Endothelial cell of umbilical vein (primary cell): ENCODE results near the gene ITPR2. TPM values are rescaled to one million over a fixed set of nuclear protein-coding genes. Genes with fewer than 3 reads are reported as not detected.

Experiments used
- BruUV-seq: library from RNA; stranded (reverse); fragments of 400-500 nt; replicated peaks from 2 replicates; lab custom pipeline; 2021; lab: Mats Ljungman, UMichigan
- CTCF ChIA-PET: fragments of 300-600, 350-600 bp; sonication (Branson Sonifier 250); formaldehyde crosslinking; loops from one replicate; lab custom pipeline; 2021; ENCODE audit warnings: antibody characterized with exemption, inconsistent platforms; lab: Charles Lee
- POLR2A ChIA-PET: fragments of 300-600, 350-600 bp; sonication (Branson Sonifier 250); formaldehyde crosslinking; loops from one replicate; lab custom pipeline; 2021; ENCODE audit warnings: antibody characterized with exemption, inconsistent platforms; lab: Charles Lee
- DNase-seq: peaks from one replicate; pipeline ENCODE4 v3.0.0-alpha.2; 2011; ENCODE audit warnings: low read depth, low spot score
- FAIRE-seq: peaks from 2 replicates; lab custom pipeline; 2011; peaks lifted over from hg19 to GRCh38; lab: Jason Lieb, UNC
- H2AFZ ChIP-seq: 2 replicates; pipeline ENCODE4 v1.6.0; 2012; ENCODE audit warnings: low read depth, low read length, control low read depth, inconsistent platforms
- H3K27ac ChIP-seq: 2 replicates; pipeline ENCODE4 v1.5.1; 2011; ENCODE audit warnings: low read depth, mild to moderate bottlenecking, control low read depth, low read length, moderate library complexity; ENCODE audit not compliant: insufficient read depth
- H3K27me3 ChIP-seq, 2 experiments: 2 replicates each; pipeline versions ENCODE4 v1.6.0 to v1.6.1; 2011; ENCODE audit warnings: low read length in 2 of 2, mixed read lengths in 1 of 2; ENCODE audit not compliant: control insufficient read depth in 2 of 2, insufficient read depth in 2 of 2
- H3K36me3 ChIP-seq, 2 experiments: 2 replicates in 1 of 2; 3 replicates in 1 of 2; pipeline ENCODE4 v1.5.1; 2011; ENCODE audit warnings: low read length in 2 of 2, mild to moderate bottlenecking in 1 of 2, moderate library complexity in 1 of 2; ENCODE audit not compliant: control insufficient read depth in 2 of 2, insufficient read depth in 2 of 2; ENCODE audit errors: extremely low read depth in 1 of 2
- H3K4me1 ChIP-seq: 3 replicates; pipeline ENCODE4 v1.5.1; 2011; ENCODE audit warnings: mild to moderate bottlenecking, low read length; ENCODE audit not compliant: control insufficient read depth, insufficient read depth; ENCODE audit errors: extremely low read depth
- H3K4me2 ChIP-seq: 2 replicates; pipeline ENCODE4 v1.6.1; 2011; ENCODE audit warnings: low read length, control low read depth, mixed read lengths; ENCODE audit not compliant: insufficient read depth
- H3K4me3 ChIP-seq, 3 experiments: fragments of 200-600 bp in 1 of 3; sonication (generic), shearing (Covaris generic) in 1 of 3; replicated peaks in 1 of 3; 2 replicates each; pipeline ENCODE4 v1.5.1; 2011 to 2016; ENCODE audit warnings: control low read depth in 3 of 3, low read length in 3 of 3, mild to moderate bottlenecking in 2 of 3, inconsistent platforms in 1 of 3, low read depth in 1 of 3, moderate library complexity in 1 of 3; ENCODE audit not compliant: insufficient read depth in 1 of 3
- H3K79me2 ChIP-seq: 2 replicates; pipeline ENCODE4 v1.6.0; 2012; ENCODE audit warnings: low read length, inconsistent platforms; ENCODE audit not compliant: control insufficient read depth, insufficient read depth
- H3K9ac ChIP-seq: replicated peaks from 2 replicates; pipeline ENCODE3; 2011; ENCODE audit warnings: low read length, control low read depth; ENCODE audit not compliant: insufficient read depth; ENCODE audit errors: extremely low read depth
- H3K9me1 ChIP-seq: replicated peaks from 3 replicates; pipeline ENCODE4 v1.6.0; 2011; ENCODE audit warnings: mild to moderate bottlenecking, low read length; ENCODE audit not compliant: control insufficient read depth, insufficient read depth; ENCODE audit errors: extremely low read depth
- H3K9me3 ChIP-seq: replicated peaks from 2 replicates; pipeline ENCODE4 v1.5.1; 2012; ENCODE audit warnings: low read length, inconsistent platforms; ENCODE audit not compliant: control insufficient read depth, insufficient read depth
- H4K20me1 ChIP-seq: replicated peaks from 2 replicates; pipeline ENCODE3; 2011; ENCODE audit warnings: mild to moderate bottlenecking, low read length; ENCODE audit not compliant: control insufficient read depth, insufficient read depth; ENCODE audit errors: extremely low read depth
- CTCF ChIP-seq, 2 donors: IDR thresholded peaks; 1 replicate in 1 of 2; 2 replicates in 1 of 2; pipeline ENCODE4 v1.5.1; 2011; ENCODE audit warnings: low read length in 2 of 2, mild to moderate bottlenecking in 2 of 2, moderate library complexity in 2 of 2, control low read depth in 1 of 2, inconsistent platforms in 1 of 2, low read depth in 1 of 2; ENCODE audit not compliant: insufficient read depth in 1 of 2; ENCODE audit errors: extremely low read depth in 1 of 2
- EZH2 ChIP-seq: IDR thresholded peaks from 2 replicates; pipeline ENCODE4 v1.6.1; 2012; ENCODE audit warnings: borderline replicate concordance, low read depth, mild to moderate bottlenecking, moderate library complexity, low read length, inconsistent platforms; ENCODE audit not compliant: severe bottlenecking
- FOS ChIP-seq: IDR thresholded peaks from 2 replicates; pipeline ENCODE4 v1.6.1; 2011; ENCODE audit warnings: mild to moderate bottlenecking, low read length, moderate library complexity, borderline replicate concordance; ENCODE audit not compliant: insufficient read depth
- GATA2 ChIP-seq: IDR thresholded peaks from 2 replicates; pipeline ENCODE4 v1.7.0; 2011; ENCODE audit warnings: low read depth, mild to moderate bottlenecking, moderate library complexity, mixed read lengths, low read length; ENCODE audit not compliant: insufficient read length, insufficient read depth
- JUN ChIP-seq: IDR thresholded peaks from 2 replicates; pipeline ENCODE4 v1.6.1; 2011; ENCODE audit warnings: borderline replicate concordance, low read depth; ENCODE audit not compliant: insufficient read length, insufficient read depth
- MAX ChIP-seq: IDR thresholded peaks from 2 replicates; pipeline ENCODE4 v1.6.1; 2011; ENCODE audit not compliant: insufficient read depth, insufficient read length
- MYC ChIP-seq: IDR thresholded peaks from one replicate; pipeline ENCODE4 v1.6.1; 2011; ENCODE audit warnings: mild to moderate bottlenecking, low read depth, low read length
- POLR2A ChIP-seq: IDR thresholded peaks from 2 replicates; pipeline ENCODE4 v1.6.1; 2012; ENCODE audit warnings: low read depth, mild to moderate bottlenecking, control low read depth, low read length
- POLR2AphosphoS5 ChIP-seq: IDR thresholded peaks from 2 replicates; pipeline ENCODE4 v1.6.1; 2012; ENCODE audit warnings: low read depth, mild to moderate bottlenecking, control low read depth, low read length, moderate library complexity; ENCODE audit not compliant: insufficient read depth
- dilution Hi-C: fragments of 300-500 bp; cut with MboI; formaldehyde crosslinking; loops from one replicate; pipeline ENCODE4 v1.15.0; 2019; ENCODE audit warnings: low sequenced_read_pairs; ENCODE audit not compliant: extremely low pct_ligation_motif_present
- intact Hi-C: fragments of 100-400 bp; cut with micrococcal nuclease; formaldehyde crosslinking; loops from one replicate; pipeline ENCODE4 v1.10.0; 2022
- polyA plus RNA-seq, 4 experiments: library from polyadenylated mRNA; depleted of rRNA in 3 of 4; stranded (reverse) in 3 of 4; unstranded in 1 of 4; fragments of >200 nt; gene quantifications; 2 replicates each; pipeline versions ENCODE4 v1.2.1 to v1.2.3, GENCODE V29; 2011 to 2012; ENCODE audit warnings: missing spikeins in 1 of 4
- total RNA-seq: library from RNA; stranded (reverse); gene quantifications from 2 replicates; pipeline ENCODE4 v1.2.3, GENCODE V29; 2021

The ITPR2 gene
- total and polyA plus RNA-seq, 2 donors (not counting 3 experiments of a cell fraction or from before 2014, with no cell fraction given) = 16.2 to 86.8 TPM

DNA sequence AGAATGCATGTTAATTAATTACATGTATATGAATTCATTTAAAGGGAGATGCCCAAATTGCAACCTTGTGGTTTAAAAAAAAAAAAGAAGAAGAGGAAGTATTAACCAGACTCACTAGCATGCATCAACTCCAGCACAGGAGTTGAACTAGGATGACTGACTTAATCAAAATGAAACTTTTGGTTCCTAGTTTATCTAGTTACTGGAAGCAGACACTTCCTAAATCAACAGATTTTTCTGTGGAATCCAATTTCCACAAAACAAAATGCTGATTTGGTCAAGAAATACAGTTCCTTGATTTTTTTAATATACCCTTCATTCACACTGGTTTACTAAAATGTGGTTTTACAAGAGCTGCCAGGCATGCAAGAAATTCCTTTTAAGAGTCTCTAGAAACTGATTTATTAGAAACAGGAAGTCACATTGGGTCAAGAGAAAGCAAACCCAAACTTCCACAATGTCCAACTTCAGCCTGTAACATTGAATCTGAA is 41.6 kb downstream of the ITPR2 start:
- Histone ChIP-seq H4K20me1 (no peaks in the 10 kb centered on the region), H3K9ac (no peak overlapping the region), H3K27me3 (no peaks in the 10 kb centered on the region), H2AFZ (no peak overlapping the region), H3K79me2 (peaks cover 15% of the 10 kb centered on the region), H3K9me3 (no peaks in the 10 kb centered on the region), H3K36me3 (no peaks in the 10 kb centered on the region), H3K9me1 (no peaks in the 10 kb centered on the region), H3K27ac (no peak overlapping the region), H3K4me1 (peaks cover 37% of the 10 kb centered on the region), H3K4me2 (no peak overlapping the region), H3K4me3 (no peak overlapping the region)
- FAIRE-seq = no peak
- no peak for DNase-seq
- CTCF ChIA-PET = interaction anchor here (0.6 to 1.8 kb wide), 2 partner anchors 14 to 201 kb away, joined by 3 to 5 read pairs; no protein-coding TSS in a partner anchor
- POLR2A ChIA-PET = interaction anchor here (1.0 kb wide), 1 partner anchor 41 kb away, joined by 3 read pairs; the partner anchor contains the start of gene ITPR2
- dilution Hi-C loops (no loop called here), intact Hi-C loops (no loop called here)
- TF ChIP-seq POLR2A = no peak
- no peak for TF ChIP-seq POLR2AphosphoS5
- no peak for TF ChIP-seq JUN
- no peak for TF ChIP-seq EZH2
- no peak for TF ChIP-seq CTCF (IDR thresholded peaks at IDR 0.05; ENCODE audit: extremely low read depth in 1 of 2, insufficient read depth in 1 of 2, low read depth in 1 of 2, low read length in 2 of 2)
- no peak for TF ChIP-seq MYC
- TF ChIP-seq GATA2 = no peak
- TF ChIP-seq FOS = no peak
- no peak for TF ChIP-seq MAX
- BruUV-seq = no TSS peak
